GM18868 (cell line): Measurements from ENCODE around the gene AP2A2.

Source experiments
- ATAC-seq: cut with Tn5 transposase; IDR thresholded peaks from one replicate; pipeline ENCODE4 v1.9.1; 2021; ENCODE audit warnings: mild to moderate bottlenecking, moderate library complexity; ENCODE audit not compliant: unreplicated experiment

Gene AP2A2

GRCh38 chr11:898540-899190 lies 27.0 kb upstream of the AP2A2 start:
- no peak for ATAC-seq

DNA sequence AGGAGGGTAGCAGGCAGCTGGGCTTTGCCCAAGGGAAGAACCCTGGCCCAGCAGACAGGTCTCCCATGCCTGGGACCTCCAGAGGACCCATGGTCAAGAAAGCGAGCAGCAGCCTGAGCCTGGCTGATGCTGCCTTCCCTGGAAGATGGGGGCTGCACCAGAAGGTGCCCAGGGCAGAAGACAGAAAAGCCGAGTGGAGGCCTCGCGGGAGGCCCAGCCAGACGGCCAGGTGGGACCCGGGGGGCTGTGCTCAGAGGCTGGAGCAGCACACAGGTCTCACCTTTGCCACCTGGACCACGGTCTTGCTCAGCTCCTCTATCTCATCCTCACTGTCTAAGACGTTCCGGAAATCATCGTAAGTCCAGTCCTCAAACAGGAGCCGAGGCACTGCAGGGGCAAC lies 25.9 kb upstream of the AP2A2 start:
- ATAC-seq, result no peak

GRCh38 chr11:900545-900944 lies 25.1 kb upstream of the AP2A2 start:
- ATAC-seq, result no peak

DNA sequence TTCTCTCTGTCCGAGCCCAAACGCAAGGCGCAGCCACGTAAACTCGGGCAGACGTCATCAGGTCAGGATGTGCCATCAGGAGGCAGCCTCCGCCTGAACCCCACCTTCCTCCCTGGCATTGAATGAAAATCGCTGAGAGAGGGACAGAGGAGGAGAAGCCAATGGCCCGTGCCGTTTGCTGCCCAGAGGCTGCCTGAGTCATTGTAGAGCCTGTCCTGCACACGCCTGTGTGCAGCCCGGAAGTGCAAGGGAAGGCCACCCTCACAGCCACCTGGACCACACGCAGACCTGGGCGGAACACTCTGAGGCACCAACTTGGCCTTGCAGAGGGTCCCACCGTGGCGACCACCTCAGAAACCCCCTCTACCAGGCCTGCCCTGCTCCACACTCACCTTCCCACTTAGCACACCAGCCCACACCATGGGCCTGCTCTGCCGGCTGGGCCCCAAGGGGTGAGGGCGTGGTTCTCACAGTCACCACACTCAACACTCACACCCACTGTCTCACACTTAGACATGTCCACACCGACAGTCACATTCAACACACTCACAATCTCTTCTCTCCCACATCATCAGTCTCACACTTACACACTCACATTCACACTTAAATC lies 24.1 kb upstream of the AP2A2 start:
- no peak for ATAC-seq

DNA sequence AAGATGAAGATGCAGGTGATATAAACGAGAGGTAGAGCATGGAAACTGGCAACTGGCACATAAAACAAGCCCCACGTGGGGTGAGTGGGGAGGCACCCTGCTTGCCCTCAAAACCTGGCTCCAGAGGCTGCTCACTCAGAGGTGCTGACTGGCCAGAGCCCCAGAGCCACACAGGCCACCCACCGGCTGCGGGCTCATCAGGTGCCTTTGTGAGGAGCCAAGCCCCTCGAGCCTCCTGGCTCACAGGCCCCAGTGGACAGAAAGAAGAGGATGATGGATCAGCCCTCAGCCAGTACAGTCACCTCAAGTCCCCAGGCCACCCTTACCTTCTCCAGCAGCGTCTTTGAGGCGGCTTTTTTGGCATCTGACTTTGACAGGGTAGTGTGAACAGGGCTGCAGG lies 21.3 kb upstream of the AP2A2 start:
- ATAC-seq, result no peak

- ATAC-seq, result no peak
These were observed 19.7 kb upstream of the AP2A2 start for GRCh38 chr11:905952-906351.

- no peak for ATAC-seq
These were observed 18.0 kb upstream of the AP2A2 start for GRCh38 chr11:907668-908067.

DNA sequence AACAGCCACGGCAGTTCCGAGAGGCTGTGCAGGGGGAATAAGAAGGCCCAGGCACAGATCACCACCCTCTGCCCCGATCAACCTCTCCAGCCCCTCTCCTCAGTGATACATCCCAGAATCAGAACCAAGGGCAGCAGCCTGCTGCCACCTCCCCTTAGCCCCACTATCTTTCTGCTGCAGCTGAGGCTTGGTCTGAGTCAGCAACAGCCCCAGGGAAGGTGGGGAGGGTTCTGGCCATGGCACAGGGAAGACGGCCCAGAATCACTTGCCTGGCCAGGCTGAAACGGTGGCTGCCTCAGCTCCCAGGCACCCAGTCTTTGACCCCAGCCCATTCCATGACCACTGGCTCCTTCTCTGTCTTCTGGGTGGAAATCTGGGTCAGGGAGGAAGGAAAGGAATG lies 17.4 kb upstream of the AP2A2 start:
- no peak for ATAC-seq

DNA sequence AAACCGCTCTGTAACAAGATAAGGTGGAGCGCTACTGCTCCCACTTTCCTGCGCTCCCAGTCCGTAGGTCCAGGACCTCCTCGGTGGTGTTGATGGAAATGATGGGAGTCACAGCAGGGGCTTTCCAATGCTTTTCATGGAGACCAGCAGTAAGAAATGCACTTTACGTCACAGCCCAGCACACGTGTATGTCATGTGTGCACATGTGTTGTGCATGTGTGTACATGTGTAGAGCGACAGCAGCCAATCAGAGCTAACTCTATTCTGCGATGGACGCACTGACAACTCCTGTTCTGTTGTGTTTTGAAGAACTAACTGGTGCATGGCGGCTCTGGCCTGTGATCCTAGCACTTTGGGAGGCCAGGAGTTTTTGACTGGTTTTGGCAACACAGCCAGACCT lies 16.3 kb upstream of the AP2A2 start:
- ATAC-seq, result no peak

DNA sequence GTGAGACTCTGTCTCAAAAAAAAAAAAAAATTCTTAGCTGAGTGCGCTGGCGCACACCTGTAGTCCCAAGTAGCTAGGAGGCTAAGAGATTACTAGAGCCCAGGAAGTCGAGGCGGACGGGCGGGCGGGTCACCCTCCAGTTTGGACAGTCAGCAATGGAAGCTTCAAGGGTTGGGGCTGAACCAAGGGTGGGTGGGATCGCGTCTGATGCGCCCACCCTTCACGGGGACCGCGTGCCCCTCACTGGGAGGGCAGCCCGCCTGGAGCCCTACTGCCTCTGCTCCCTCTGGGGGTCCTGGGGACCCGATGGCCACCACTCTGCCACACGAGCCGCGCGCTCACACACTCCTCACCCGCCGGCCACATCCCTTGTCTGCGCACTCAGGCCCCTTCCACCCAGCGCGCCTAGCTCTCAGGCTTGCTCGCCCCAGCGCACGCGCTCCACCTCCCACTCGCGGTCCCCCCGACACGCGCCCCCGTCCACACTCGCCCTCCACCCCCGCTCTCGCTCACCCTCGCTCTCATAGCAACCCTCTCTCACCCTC lies 15.6 kb upstream of the AP2A2 start:
- ATAC-seq, result peak; percentile 4

GRCh38 chr11:910589-911030 lies 15.1 kb upstream of the AP2A2 start, which contains the start of gene CHID1:
Gene CHID1, minus strand, starts transcription at chr11:910810. Its CDS starts 5,994 bp downstream, at chr11:904816.
- peak; percentile 90 for ATAC-seq

GRCh38 chr11:911031-911889 lies 14.4 kb upstream of the AP2A2 start:
- peak; percentile 36 for ATAC-seq

DNA sequence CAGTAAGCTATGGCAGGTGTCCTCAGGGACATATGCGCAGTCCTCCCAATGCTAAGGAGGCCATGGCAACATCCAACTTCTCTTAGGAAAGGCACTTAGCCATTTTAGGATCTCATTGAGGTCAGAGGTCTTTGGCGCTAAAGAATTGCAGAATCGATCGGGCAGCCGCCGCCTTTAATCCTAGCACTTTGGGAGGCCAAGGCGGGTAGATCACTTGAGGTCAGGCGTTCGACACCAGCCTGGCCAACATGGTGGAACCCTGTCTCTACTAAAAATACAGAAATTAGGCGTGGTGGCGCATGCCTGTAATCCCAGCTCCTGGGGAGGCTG lies 13.8 kb upstream of the AP2A2 start:
- no peak for ATAC-seq

- ATAC-seq, result no peak
These were observed 13.4 kb upstream of the AP2A2 start for GRCh38 chr11:912266-912665.

DNA sequence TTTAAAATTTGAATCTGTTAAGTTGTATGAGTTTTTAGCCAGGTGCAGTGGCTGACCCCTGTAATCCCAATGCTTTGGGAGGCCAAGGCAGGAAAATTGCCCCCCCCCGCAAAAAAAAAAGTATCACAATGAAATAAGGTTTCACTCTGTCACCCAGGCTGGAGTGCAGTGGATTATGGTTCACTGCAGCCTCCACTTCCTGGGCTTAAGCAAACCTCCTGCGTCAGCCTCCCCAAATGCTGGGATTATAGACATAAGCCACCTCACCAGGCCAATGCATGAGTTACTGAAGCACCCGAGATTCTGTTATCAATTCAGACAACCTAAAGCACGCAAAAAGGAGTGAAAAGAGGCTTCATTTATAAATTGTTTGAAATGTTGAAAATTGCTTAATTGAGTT lies 12.6 kb upstream of the AP2A2 start:
- ATAC-seq, result no peak

DNA sequence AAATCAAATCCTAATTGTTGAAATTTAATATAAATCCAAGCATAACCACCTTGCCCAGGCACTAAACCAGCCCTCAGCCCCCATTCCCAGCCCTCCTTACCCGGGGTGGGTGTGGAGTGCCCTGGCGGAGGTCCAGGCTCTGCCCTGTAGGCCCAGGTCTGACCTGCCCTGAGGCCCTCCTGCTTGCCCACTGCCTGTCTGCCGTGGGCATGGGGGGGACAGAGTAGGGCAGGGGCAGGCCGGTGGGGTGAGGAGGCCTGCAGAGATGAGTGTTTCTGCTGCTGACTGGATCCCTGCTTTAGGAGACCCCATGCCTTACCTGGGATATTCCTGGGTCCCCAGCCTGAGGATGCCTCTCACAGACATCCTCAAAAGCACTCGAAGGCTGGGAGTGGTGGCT lies 11.5 kb upstream of the AP2A2 start:
- no peak for ATAC-seq

DNA sequence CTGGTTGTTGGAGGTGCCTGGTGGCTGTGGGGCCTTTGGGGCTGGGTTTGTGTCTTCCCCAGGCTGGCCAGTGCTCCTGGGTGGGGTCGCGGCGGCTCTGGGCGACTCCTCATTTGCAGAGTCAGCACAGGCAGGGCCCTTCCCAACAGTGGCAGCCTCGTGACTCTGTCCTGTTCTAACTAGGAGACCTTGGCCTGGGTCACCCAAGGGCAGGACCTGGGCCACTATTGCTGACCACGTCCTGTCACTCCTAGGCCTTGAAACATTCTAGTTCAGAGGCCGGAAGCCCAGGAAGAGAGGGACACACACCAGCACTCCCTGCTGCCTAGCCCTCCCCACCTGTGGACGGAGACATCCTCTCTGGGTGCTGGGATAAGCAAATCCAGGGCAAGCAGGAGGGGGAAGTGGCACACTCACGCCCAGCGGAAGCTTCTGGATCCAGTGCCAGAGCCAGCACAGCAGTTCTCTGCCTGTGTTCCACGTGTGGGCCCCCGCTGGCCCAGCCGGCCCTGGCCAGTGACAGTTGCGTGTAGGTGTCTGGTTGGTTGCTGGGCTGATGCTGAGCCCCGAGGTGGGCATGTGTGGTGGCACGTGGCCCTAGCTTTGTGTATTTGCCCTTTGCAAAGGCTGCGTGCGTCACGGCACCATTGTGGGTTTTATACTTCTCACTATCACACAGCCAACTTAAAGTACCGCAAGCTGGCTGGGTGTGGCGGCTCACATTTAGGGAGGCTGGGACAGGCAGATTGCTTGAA lies 10.7 kb upstream of the AP2A2 start:
- ATAC-seq, result no peak

GRCh38 chr11:917426-917825 lies 8.2 kb upstream of the AP2A2 start:
- ATAC-seq, result no peak

GRCh38 chr11:921921-922678 lies 3.6 kb upstream of the AP2A2 start:
- no peak for ATAC-seq

DNA sequence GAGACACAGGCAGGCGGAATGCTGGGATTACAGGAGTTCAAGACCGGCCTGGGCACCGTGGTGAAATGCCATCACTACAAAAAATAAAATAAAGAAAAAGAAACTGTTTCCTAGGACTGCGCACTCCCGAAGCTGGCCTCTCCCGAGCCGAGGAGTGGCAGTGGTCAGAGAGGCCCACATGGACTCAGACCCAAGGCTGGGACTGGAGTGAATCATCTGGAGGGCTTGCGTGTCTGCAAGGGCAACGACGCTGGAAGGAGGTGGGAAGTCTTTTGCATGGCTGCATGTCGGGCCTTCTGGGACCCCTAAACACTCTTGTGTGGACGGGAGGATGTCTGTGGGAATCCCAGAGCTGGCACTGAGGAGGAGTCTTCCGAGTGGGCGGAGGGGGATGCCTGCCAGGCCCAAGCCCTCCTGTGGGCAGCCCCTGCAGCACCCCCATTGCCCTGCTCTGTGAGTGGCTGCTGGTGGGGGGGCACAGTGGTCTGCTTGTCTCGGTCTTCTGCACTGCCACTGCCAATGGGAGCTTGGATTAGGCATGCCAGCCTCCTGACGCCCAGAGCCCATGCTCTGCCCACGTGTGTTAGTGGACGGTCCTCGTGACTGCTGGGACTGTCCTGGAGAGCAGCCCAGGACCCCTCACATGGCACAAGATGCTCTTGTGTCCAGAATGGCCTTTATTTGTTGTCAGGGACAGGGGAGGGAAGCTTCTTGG lies 1.8 kb upstream of the AP2A2 start:
- no peak for ATAC-seq
